Activated CD8-positive, alpha-beta memory T cell treated with anti-CD3 and anti-CD28 coated beads, Interleukin-2, amount 10 ng/mL, durations not matched to agents 7 days and 5 days (primary cell): ENCODE results near the gene LRRC3C. TPM values are rescaled to one million over a fixed set of nuclear protein-coding genes. Genes with fewer than 3 reads are reported as not detected.

Experiments
- ATAC-seq: fragments of 150-1000 bp; cut with Tn5 transposase; one replicate; pipeline ENCODE4 v1.10.0; 2021; ENCODE audit warnings: moderate library complexity
- CTCF ChIA-PET: fragments of 350-600 bp; sonication (Branson Sonifier 250); formaldehyde crosslinking; loops from one replicate; lab custom pipeline; 2021; ENCODE audit warnings: antibody characterized with exemption; lab: Charles Lee
- DNase-seq: peaks from one replicate; pipeline ENCODE4 v3.0.0-alpha.2; 2020
- H3K27ac Mint-ChIP-seq: one replicate; pipeline ENCODE4 v1.8.0; 2021; ENCODE audit warnings: mild to moderate bottlenecking, mixed read lengths
- H3K27me3 Mint-ChIP-seq: one replicate; pipeline ENCODE4 v1.8.0; 2021; ENCODE audit warnings: mixed read lengths
- H3K36me3 Mint-ChIP-seq: one replicate; pipeline ENCODE4 v1.8.0; 2021; ENCODE audit warnings: mild to moderate bottlenecking, mixed read lengths
- H3K4me1 Mint-ChIP-seq: one replicate; pipeline ENCODE4 v1.8.0; 2021; ENCODE audit warnings: mixed read lengths
- H3K4me3 Mint-ChIP-seq: one replicate; pipeline ENCODE4 v1.8.0; 2021; ENCODE audit warnings: mild to moderate bottlenecking, moderate library complexity, mixed read lengths
- H3K9me3 Mint-ChIP-seq: one replicate; pipeline ENCODE4 v1.8.0; 2022; ENCODE audit warnings: low read depth, mixed read lengths
- total RNA-seq, 2 experiments: library from RNA; stranded (reverse); gene quantifications; one replicate each; pipeline ENCODE4 v1.2.3, GENCODE V29; 2021

Gene LRRC3C
- total RNA-seq, 2 experiments from 2014 or later = not detected

DNA sequence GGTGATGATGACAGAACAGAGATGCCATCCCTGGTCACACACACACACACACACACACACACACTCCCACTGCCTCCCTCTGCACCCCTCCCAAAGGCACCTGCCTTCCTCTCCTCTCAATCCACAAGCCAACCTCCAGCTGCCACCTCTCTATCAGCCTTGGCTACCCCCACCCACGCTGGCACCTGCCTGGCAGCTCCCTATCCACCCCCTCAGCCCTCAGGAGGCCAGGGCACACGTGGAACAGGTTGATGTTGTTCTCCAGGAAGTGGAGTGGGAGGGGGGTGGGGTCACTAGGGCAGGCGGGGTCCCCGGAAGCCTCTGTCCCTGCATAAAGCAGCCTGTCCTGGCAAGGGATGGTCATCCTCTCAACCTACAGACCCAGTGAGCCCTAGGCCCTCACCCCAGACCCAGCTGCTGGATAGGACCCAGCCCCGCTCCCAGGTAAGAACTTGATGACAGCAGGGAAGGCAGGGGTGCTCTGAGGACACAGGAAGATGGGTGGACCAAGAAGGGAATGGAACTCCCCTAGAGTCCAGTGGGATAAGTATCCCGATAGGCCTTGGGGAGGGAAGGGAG is 35.2 kb downstream of the LRRC3C start, which contains the start of gene GSDMA:
GSDMA (plus strand) TSS at position 363 of the 579 bp plus-strand sequence. CDS start 2,684 bp downstream, outside the sequence.
- peaks cover 14% of the 10 kb centered on the region for H3K27me3 Mint-ChIP-seq
- CTCF ChIA-PET = interaction anchor here (2.2 to 10.7 kb wide), 2 partner anchors 10 to 17 kb away, joined by 7 to 129 read pairs; partner anchors contain the start of gene PSMD3

DNA sequence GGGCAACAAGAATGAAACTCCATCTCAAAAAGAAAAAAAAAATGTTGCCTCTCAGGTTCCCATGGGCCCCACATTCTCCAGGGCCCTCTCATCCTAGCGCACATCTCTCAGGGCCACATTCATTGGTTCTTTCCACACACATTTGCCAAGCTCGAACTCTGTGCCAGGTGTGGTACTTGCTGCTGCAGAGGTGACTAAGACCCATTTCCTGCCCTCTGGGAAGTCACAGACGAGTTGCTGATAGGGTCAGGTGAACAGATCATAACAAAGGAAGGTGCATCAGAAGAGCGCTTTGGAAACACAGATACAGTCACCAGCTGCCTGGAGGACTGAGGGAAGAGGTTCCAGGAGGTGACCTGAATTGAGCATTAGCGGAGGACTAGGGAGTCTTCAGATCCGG is 36.3 kb downstream of the LRRC3C start:
- no peak for ATAC-seq
- H3K4me3 Mint-ChIP-seq = no peak overlapping the region
- no peaks in the 10 kb centered on the region for H3K9me3 Mint-ChIP-seq
- H3K36me3 Mint-ChIP-seq = no peaks in the 10 kb centered on the region
- H3K4me1 Mint-ChIP-seq = peaks cover 19% of the 10 kb centered on the region
- H3K27ac Mint-ChIP-seq = no peak overlapping the region
- no peak for DNase-seq
- H3K27me3 Mint-ChIP-seq = peaks cover 19% of the 10 kb centered on the region
- CTCF ChIA-PET = interaction anchor here (10.7 kb wide), 1 partner anchor 16 kb away, joined by 129 read pairs; the partner anchor contains the start of gene PSMD3

More for the DNA sequence above, 35.2 kb downstream of the LRRC3C start, which contains the start of gene GSDMA:
- Mint-ChIP-seq H3K4me3 (no peak within 1 kb of the TSS), H3K27ac (peak within 1 kb of the TSS; percentile 35), H3K4me1 (peaks cover 21% of the 10 kb centered on the region), H3K36me3 (no peaks in the 10 kb centered on the region), H3K9me3 (no peaks in the 10 kb centered on the region)
- ATAC-seq (no peak), DNase-seq (no peak)

DNA sequence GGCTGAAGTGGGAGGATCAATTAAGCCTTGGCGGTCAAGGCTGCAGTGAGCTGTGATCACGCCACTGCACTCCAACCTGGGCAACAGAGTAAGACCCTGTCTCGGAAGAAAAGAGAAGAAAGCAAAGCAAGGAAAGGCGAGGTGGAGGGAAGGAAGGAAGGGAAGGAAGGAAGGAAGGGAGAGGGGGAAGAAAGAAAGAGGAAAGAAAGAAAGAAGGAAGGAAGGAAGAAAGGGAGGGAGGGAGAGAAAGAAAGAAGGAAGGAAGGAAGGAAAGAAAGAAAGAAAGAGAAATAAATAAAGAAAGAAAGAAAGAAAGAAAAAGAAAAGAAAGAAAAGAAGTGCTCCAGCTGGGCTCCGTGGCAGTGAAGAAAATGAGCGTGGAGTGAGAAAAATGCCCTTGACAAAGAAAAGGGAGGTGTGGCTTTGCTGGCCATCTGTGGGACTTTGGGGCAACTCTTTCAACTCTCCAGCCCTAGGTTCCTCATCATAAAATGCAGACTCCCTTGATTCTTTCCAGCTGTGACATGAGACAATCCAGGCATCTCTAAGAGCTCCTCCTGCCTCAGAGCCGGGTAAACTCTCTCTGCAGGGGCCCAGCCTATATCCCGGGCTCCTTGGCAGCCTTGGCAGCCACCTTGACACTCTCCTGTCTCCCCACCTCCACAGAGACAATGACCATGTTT is 37.6 kb downstream of the LRRC3C start:
- no peak for DNase-seq
- CTCF ChIA-PET = interaction anchor here (1.2 to 10.7 kb wide), 2 partner anchors 14 to 343 kb away, joined by 3 to 129 read pairs; partner anchors contain the start of gene PSMD3
- Mint-ChIP-seq H3K27ac (no peak overlapping the region), H3K9me3 (no peaks in the 10 kb centered on the region), H3K27me3 (peaks cover 30% of the 10 kb centered on the region), H3K4me1 (peaks cover 14% of the 10 kb centered on the region), H3K4me3 (no peak overlapping the region), H3K36me3 (no peaks in the 10 kb centered on the region)
- ATAC-seq = no peak

DNA sequence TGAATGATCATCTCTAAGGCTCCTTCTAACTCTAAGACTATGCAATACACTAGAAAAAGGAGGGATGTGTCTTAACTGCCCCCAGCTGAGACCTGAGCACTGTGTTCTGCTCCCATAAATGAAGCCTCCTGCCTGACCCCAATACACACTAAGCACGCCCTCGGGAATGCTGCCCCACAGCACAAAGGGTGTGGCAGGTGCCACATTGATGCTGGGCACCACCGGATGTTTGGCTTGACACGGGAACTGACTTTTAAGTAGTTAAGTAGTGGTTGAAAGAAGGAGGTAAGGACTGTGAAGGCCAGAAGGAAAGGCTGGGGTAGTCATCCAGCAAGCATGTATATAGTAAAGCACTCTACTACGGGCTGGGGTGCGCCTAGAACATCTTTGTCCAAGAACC is 39.2 kb downstream of the LRRC3C start:
- no peak for ATAC-seq
- no peak for DNase-seq
- Mint-ChIP-seq H3K9me3 (no peaks in the 10 kb centered on the region), H3K4me1 (peaks cover 14% of the 10 kb centered on the region), H3K27me3 (peaks cover 46% of the 10 kb centered on the region), H3K4me3 (no peak overlapping the region), H3K36me3 (no peaks in the 10 kb centered on the region), H3K27ac (no peak overlapping the region)
- CTCF ChIA-PET = no interaction called here

DNA sequence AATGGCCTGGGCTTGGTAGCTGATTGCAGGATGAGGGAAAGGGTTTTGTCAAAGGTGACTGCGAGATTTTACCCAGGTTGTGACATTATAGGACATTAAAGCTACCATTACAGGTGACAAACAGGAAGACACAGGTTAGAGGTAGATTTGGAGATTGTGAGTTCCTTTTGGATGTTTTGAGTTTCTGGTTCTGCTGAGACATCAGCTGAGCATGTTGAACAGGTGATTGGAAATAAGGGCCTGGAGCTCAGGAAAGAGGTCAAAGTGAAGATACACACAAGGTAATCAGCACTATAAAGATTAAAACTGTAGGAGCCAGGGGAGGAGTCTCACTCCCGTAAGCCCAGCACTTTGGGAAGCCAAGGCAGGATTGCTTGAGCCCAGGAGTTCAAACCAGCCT is 41.2 kb downstream of the LRRC3C start:
- peaks cover 56% of the 10 kb centered on the region for H3K27me3 Mint-ChIP-seq
- CTCF ChIA-PET = interaction anchor here (0.9 to 2.8 kb wide), 3 partner anchors 9 to 11 kb away, joined by 3 to 10 read pairs (median 8); partner anchors contain the start of gene PSMD3
- H3K27ac Mint-ChIP-seq = no peak overlapping the region
- H3K36me3 Mint-ChIP-seq = no peaks in the 10 kb centered on the region
- no peak overlapping the region for H3K4me3 Mint-ChIP-seq
- peaks cover 11% of the 10 kb centered on the region for H3K4me1 Mint-ChIP-seq
- ATAC-seq (no peak), DNase-seq (no peak)
- H3K9me3 Mint-ChIP-seq = no peaks in the 10 kb centered on the region

DNA sequence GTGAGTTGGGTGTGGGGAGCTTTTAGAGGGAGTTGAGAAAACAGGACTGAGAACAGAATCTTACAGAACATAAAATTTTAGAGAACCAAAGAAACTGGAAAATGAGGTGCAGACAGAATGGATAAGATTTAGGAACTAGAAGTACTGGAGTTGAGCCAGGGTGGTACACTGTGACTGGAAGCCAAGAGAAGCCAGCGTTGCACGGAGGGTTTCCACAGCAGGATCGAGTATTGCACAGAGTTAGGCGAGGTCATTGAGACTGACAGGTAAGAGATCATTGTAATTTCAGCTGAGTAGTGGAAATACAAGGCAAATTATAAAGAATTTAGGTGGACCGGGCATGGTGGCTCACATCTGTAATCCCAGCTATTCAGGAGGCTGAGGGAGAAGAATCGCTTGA is 41.8 kb downstream of the LRRC3C start:
- H3K27me3 Mint-ChIP-seq = peaks cover 59% of the 10 kb centered on the region
- H3K27ac Mint-ChIP-seq = no peak overlapping the region
- H3K36me3 Mint-ChIP-seq = no peaks in the 10 kb centered on the region
- H3K4me1 Mint-ChIP-seq = peaks cover 7% of the 10 kb centered on the region
- no peak for ATAC-seq
- no peak for DNase-seq
- CTCF ChIA-PET = interaction anchor here (1.4 to 2.8 kb wide), 2 partner anchors 11 kb away, joined by 8 to 10 read pairs; partner anchors contain the start of gene PSMD3
- H3K9me3 Mint-ChIP-seq = no peaks in the 10 kb centered on the region
- H3K4me3 Mint-ChIP-seq = no peak overlapping the region

DNA sequence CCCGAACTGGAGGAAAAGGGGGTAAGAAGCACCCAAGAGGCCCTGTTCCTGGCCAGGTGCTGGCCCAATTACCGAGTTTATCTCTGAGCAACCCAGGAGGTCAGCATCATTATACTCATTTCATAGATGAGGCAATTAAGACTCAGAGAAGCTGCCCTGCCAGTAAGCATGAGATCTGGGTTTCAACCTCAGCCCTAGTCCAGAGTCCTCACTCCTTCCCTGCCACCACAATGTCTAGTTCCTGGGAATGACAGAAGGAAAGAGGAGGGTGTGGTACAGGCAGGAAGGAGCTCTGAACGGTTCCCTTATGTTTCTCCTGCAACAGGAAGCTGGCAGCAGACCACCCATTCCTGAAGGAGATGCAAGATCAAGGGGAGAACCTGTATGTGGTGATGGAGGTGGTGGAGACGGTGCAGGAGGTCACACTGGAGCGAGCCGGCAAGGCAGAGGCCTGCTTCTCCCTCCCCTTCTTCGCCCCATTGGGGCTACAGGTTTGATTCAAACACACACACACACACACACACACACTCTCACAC is 42.7 kb downstream of the LRRC3C start:
- Mint-ChIP-seq H3K4me3 (no peak overlapping the region), H3K27ac (no peak overlapping the region), H3K4me1 (peaks cover 7% of the 10 kb centered on the region), H3K36me3 (no peaks in the 10 kb centered on the region), H3K27me3 (peaks cover 55% of the 10 kb centered on the region), H3K9me3 (no peaks in the 10 kb centered on the region)
- no peak for DNase-seq
- CTCF ChIA-PET = interaction anchor here (2.8 kb wide), 1 partner anchor 10 kb away, joined by 10 read pairs; the partner anchor contains the start of gene PSMD3
- ATAC-seq = no peak

DNA sequence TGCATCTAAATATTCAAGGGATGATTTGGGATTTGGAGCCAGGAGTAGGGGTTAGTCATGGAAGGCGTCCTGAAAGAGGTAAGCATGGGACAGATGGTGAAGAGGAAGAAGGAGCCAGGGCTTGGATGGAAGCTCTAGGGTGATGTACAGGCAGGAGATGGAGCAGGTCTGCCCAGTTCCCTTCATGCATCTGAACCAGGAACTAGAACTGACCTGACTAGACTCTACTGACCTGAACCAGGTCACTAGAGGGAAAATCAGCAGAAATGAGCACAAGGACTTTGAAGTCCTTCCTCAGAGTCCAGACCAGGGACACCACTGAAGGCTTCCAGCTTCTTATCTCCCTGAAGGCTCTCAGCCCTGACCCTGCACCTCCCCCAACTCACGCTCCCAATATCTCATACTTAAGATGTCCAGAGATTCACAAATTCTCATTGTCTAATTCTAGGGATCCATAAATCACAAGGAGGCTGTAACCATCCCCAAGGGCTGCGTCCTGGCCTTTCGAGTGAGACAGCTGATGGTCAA is 43.6 kb downstream of the LRRC3C start:
- Mint-ChIP-seq H3K27me3 (peaks cover 61% of the 10 kb centered on the region), H3K36me3 (no peaks in the 10 kb centered on the region), H3K27ac (no peak overlapping the region), H3K9me3 (no peaks in the 10 kb centered on the region), H3K4me3 (no peak overlapping the region), H3K4me1 (peaks cover 7% of the 10 kb centered on the region)
- ATAC-seq = no peak
- no peak for DNase-seq
- CTCF ChIA-PET = interaction anchor here (0.9 to 2.8 kb wide), 2 partner anchors 9 kb away, joined by 4 to 10 read pairs; partner anchors contain the start of gene PSMD3

DNA sequence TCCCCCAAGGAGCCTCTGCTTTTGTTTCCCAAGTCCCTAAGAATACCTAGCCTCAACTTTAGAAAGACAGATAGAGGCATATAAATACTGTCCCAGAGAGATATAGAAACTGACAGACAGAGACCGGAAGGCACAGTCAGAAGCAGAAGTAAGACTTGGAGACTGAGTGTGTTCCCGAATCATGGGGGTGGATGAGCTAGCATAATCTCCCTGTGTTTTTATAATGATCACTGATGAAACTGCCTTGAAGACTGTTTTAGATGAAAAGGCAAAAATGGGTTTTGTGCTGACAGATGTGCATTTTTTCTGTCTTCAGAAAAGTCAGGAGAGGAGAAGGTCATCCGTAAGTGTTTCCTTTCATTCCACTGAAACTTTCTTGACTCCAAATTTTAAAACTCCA is 44.7 kb downstream of the LRRC3C start:
- H3K27me3 Mint-ChIP-seq = peaks cover 54% of the 10 kb centered on the region
- peaks cover 5% of the 10 kb centered on the region for H3K4me1 Mint-ChIP-seq
- H3K27ac Mint-ChIP-seq = no peak overlapping the region
- no peaks in the 10 kb centered on the region for H3K9me3 Mint-ChIP-seq
- H3K4me3 Mint-ChIP-seq = no peak overlapping the region
- ATAC-seq (no peak), DNase-seq (no peak)
- H3K36me3 Mint-ChIP-seq = no peaks in the 10 kb centered on the region
- CTCF ChIA-PET = interaction anchor here (0.9 to 2.4 kb wide), 2 partner anchors 8 to 11 kb away, joined by 4 to 7 read pairs; partner anchors contain the start of gene PSMD3

DNA sequence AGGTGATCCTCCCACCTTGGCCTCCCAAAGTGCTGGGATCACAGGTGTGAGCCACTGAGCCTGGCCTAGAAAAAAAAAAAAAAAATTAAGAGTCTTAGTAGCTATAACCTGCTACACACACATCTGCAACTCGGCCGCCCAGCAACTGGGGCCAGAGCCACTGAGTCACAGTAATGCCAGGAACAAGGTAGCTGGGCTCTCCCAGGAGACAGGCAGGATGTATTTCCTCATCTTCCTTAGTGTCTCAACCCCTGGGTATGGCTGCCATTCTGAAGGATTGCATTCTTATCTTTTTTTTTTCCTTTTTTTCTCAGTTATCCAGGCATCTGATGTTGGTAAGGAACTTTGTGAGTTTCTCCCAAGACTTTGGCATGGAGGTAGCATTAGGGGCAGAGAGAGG is 46.0 kb downstream of the LRRC3C start:
- peaks cover 3% of the 10 kb centered on the region for H3K4me1 Mint-ChIP-seq
- CTCF ChIA-PET = interaction anchor here (1.0 to 2.4 kb wide), 2 partner anchors 12 to 15 kb away, joined by 4 to 7 read pairs; no protein-coding TSS in a partner anchor
- ATAC-seq (no peak), DNase-seq (no peak)
- peaks cover 56% of the 10 kb centered on the region for H3K27me3 Mint-ChIP-seq
- no peak overlapping the region for H3K4me3 Mint-ChIP-seq
- no peaks in the 10 kb centered on the region for H3K36me3 Mint-ChIP-seq
- H3K9me3 Mint-ChIP-seq = no peaks in the 10 kb centered on the region
- no peak overlapping the region for H3K27ac Mint-ChIP-seq

DNA sequence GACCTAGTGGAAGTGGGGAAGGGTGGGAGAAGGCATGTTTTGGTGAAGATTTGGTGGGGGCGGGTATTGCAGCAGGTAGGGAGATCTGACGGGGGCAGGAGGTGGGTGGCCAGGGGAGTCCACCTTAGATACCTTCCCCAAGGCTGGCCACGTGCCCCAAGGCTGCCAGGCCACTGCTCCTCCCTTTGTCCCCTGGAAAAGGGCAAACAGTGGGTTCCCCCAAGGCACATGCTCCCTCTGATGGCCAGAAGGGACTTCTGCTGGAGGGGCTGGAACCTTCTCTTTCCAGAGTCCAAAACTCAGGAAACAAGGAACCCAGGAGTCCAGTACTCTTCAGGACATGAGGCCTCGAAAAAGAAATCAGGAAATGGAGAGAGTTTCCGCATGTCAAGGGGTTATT is 46.9 kb downstream of the LRRC3C start:
- ATAC-seq = no peak
- Mint-ChIP-seq H3K36me3 (no peaks in the 10 kb centered on the region), H3K27ac (no peak overlapping the region), H3K9me3 (no peaks in the 10 kb centered on the region), H3K4me3 (no peak overlapping the region), H3K4me1 (peaks cover 7% of the 10 kb centered on the region), H3K27me3 (peaks cover 53% of the 10 kb centered on the region)
- no peak for DNase-seq
- CTCF ChIA-PET = interaction anchor here (0.6 kb wide), 1 partner anchor 17 kb away, joined by 3 read pairs; no protein-coding TSS in a partner anchor

DNA sequence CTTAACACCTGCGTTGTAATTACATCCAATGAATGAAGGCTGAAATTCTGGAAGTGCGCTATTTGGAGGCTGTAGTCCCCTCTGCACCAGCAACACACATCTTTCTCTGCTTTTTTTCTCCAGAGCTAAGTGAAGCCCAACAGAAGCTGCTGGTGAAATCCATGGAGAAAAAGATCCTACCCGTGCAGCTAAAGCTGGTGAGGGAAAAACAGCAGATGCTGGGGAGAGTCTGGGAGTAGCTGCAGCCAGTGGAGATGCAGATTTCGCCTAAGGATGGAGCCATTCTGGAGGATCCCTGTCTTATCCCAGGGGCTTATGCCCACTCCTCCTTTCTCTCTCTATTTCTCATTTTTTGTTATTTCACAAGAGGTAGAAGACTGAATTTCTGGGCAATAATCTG is 48.3 kb downstream of the LRRC3C start:
- Mint-ChIP-seq H3K27ac (no peak overlapping the region), H3K36me3 (no peaks in the 10 kb centered on the region), H3K4me1 (peaks cover 15% of the 10 kb centered on the region), H3K27me3 (peaks cover 40% of the 10 kb centered on the region), H3K4me3 (no peak overlapping the region), H3K9me3 (no peaks in the 10 kb centered on the region)
- ATAC-seq (no peak), DNase-seq (no peak)
- CTCF ChIA-PET = interaction anchor here (8.7 kb wide), 1 partner anchor 15 kb away, joined by 129 read pairs; the partner anchor contains the start of gene GSDMA
